Activated CD8-positive, alpha-beta memory T cell treated with anti-CD3 and anti-CD28 coated beads for 1 hour (primary cell): ENCODE data around the gene HMG20A.

Experiments used
- DNase-seq, 2 donors: peaks; one replicate each; pipeline ENCODE4 v3.0.0-alpha.2; 2020; ENCODE audit warnings: low read depth in 1 of 2; ENCODE audit errors: extremely low read depth in 1 of 2

HMG20A gene

DNA sequence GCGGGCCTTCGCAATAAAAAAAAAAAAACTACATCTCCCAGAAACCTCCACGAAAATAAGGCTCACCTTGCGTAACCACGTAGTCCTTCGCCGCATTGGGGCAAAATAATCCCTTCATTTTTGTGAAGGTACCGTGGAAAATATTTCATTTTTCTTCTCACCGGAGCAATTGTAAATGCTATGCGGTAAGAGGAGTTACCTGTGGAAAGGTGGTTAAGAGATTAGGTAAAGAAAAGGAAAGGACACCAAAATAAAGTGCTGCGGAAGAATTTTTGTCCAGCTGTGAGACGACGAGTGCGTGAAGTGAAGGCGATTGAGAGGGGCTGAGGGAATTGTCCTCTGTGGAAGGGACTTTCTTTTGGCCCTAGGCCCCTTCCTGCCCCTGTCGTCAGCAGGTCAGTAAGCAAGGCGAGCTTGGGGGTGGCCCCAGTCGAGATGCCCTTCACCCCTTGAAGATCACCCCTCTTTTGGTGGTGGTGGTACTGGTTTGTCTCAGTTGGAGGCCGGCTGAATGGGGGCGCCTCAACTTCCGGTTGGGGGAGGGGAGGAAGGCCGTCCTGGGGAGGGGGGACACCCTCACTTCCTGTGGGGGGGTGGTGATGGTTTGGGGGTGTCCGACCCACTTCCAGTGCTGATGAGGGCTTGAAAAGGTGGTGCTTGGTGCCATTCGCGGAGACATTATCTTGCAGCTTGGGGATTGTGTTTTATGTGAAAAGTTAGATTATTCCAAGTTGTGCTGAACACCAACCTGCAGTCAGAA is at the start of gene HMG20A:
Gene HMG20A (plus strand): TSS at position 279 of the 760 bp plus-strand sequence. CDS start 37,520 bp downstream, outside the sequence.
- DNase-seq: peak in 1 of 2 donors; percentile 24

DNA sequence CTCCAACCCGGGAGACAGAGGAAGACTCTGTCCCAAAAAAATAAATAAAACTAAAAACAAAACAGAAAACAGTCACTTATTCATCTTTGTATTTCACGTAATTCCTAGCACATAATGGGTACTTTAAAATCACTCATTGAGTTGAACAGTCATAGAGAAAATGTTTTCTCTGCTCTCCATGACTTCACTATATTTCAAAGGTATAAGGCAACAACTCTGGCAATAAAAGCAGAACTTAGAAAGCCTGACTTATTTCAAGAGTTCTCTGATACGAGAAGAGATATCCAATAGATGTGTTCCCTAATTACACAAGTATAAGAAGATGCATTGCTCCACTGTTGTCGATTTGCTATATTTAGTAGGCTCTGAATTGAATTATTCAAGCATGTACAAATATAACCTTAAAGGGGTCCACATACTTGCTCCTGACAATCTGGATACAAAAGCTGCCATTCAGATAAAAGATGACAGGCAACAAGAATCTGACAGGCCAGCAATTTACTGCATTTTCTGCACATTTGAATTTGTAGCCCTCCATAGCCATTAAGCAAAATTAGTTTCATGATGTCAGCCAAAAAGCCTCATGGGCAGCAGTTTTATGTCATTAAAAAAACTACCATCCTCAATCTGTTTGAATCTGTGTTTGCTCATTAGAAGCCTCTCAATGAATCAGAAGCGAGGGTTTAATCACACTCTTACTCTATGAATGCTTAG is 48.7 kb upstream of the HMG20A start:
- DNase-seq: no peak

DNA sequence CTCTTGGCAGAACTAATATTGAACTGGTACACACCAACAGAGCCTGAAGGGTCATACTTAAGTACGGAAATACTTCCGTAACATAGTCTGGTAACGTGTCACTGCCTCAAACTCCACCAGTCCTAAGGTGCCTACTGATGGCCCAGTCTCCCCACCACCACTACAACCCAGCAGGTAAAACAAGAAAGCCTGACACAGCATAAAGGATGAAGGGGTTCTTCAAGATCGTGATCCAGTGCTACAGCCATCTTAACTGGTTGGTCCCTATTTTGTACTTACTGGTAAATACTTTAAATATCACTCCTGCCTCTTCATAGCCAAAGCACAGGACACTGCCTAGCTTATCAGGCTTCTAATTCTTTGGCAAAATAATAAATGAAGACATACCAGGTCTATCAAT is 47.2 kb upstream of the HMG20A start:
- no peak for DNase-seq

- DNase-seq: no peak
Measured at GRCh38 chr15:77375133-77375532, 45.6 kb upstream of the HMG20A start.

GRCh38 chr15:77376770-77377169 is 43.9 kb upstream of the HMG20A start:
- no peak for DNase-seq

DNA sequence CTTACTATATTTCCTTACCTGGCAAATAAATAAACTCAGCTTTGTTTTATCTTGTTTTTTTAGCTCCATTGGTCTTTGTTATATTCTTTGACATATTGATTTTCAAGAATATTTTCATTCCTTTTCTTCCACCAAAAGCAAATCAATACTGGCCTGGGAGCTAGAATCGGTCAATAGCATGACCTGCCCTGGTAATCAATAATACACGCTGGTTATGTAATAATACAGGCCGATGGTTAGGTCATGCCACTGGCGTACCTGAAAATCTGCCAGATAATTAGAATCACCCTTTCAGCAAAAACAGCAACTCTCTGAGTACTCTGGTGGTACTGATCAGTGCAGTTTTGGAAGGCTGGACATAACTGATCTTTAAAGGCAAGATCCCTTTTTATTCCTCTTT is 40.7 kb upstream of the HMG20A start:
- DNase-seq: no peak

DNA sequence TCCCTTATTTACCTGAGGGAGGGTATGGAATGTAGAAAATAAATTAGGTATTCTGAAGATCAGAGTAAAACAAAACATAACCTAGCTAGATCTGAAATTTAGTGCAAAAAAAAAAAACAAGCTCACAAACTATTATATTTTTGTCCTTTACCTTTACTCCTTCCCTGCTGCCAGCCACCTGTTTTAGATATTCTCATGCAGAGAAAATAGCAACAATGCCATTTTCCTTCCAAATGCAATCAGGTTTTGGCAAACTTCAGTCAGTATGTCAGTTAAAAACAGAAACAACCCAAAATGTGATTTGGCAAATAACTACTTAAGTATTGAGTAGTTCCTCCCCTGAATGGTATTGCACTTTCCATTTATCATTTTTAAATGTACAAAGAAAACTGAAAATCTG is 36.6 kb upstream of the HMG20A start:
- DNase-seq: no peak

- DNase-seq: no peak
Measured at GRCh38 chr15:77384589-77385359, 35.9 kb upstream of the HMG20A start.

DNA sequence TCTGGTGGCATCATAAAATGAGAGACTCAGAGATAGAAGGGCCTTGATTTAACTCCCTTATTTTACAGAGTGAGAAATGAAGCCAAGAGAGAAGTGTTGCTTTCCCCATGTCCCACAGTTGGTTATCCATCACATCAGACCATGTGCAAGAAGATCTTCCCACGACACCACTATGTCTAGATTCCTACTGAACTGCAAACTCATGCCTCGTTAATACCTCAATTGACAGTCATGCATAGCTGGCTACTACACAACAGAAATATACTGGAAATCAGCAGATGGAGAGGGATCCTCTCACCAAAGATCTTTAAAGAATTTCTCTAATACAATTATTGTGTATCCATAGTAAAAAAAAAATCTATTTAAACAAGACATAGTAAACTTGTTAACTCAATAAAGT is 34.1 kb upstream of the HMG20A start:
- no peak for DNase-seq

- no peak for DNase-seq
Measured at GRCh38 chr15:77387365-77388105, 33.2 kb upstream of the HMG20A start.

GRCh38 chr15:77391372-77391951 is 29.2 kb upstream of the HMG20A start:
- no peak for DNase-seq

- no peak for DNase-seq
Measured at GRCh38 chr15:77392762-77393470, 27.8 kb upstream of the HMG20A start.

- no peak for DNase-seq
Measured at GRCh38 chr15:77393471-77393840, 27.2 kb upstream of the HMG20A start.

DNA sequence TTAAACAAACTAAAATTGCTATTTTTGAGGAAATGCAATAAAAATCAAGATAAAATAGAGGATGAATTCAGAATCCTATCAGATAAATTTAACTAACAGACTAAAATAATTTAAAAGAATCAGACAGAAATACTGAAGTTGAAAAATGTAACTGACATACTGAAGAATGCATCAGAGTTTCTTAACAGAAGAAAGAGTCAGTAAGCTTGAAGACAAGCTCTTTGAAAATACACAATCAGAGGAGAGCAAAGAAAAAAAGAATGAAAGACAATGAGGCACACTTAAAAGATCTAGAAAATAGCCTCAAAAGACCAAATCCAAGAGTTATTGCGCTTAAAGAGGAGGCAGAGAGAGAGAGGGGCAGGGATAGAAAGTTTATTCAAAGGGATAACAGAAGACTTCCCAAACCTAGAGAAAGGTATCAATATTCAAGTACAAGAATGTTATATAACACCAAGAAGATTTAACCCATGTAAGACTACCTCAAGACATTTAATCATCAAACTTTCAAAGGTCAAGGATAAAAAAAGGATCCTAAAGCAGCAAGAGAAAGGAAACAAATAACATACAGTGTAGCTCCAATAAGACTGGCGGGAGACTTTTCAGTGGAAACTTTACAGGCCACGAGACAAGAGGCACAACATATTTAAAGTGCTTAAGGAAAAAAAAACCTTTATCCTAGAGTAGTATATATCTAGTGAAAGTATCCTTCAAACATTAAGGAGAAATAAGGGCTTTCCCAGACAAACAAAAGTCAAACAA is 25.5 kb upstream of the HMG20A start:
- no peak for DNase-seq

DNA sequence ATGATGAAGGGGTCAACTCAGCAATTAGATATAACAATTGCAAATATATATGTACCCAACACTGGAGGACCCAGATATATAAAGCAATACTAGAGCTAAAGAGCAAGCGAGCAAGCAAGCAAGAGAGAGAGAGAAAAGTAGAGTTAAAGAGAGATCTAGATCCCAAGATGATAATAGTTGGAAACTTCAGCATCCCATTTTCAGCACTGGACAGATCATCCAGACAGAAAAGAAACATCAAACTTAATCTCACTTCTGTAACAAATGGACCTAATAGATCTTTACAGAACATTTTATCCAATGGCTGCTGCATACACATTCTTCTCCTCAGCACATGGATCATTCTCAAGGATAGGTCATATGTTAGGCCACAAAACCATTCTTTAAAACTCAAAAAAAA is 24.0 kb upstream of the HMG20A start:
- DNase-seq: no peak

DNA sequence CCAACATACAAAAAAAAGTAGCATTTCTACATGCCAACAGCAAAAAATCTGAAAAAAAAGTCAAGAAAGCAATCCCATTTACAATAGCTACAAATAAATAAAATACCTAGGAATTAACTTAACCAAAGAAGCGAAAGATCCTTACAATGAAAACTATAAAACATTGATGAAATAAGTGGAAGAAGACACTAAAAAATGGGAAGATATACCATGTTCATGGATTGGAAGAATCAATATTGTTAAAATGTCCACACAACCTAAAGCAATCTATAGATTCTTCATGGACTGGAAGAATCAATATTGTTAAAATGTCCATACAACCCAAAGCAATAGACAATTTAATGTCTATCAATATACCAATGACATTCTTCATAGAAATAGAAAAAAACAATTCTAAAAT is 21.8 kb upstream of the HMG20A start:
- DNase-seq: no peak

DNA sequence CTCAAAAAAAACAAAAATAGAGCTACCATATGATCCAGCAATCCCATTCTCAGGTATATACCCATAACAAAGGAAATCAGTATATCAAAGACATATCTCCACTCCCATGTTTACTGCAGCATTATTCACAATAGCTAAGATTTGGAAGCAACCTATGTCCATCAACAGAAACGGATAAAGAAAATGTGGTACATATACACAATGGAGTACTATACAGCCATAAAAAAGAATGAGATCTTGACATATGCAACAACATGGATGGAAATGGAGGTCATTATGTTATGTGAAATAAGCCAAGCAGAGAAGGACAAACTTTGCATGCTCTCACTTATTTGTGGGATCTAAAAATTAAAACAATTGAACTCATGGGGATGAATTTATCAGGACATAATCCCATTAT is 20.4 kb upstream of the HMG20A start:
- DNase-seq: no peak

DNA sequence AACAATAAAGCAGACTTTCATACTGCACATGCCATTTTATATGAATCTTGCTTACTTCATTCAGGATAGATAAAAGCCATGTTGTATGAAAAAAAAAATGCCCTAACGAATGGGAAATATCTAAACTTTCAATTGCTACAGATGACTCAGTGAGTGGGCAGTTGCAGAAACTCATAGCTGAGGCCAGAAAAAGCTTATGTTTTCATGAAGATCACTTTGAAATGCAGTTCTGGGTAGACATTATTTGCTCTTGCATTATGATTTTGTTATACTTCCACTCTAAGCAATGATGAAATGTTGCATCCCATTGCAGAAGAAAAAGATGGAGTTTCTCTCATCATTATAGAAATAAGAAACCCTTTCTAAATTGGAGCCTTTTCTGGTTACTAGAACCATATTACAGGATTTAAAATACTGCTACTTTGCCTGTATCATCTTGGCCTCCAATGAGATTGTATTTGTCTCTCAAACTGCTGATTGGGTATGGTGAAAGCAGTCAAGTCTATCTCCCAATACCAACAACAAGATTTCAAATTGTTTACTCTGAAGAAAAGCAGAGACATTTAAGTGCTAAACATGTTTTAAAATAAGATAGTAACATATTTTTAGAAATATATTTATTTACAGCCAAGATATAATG is 17.8 kb upstream of the HMG20A start:
- no peak for DNase-seq
